Right kidney (tissue), 9 donors: ENCODE measurements around the gene RIPK3.
"Not testable (repeated sequence)": the region's sequence is repeated elsewhere in the genome, so short reads cannot be mapped to it uniquely, and the experiment has no call there.

Source experiments
- DNase-seq: peaks from one replicate; pipeline ENCODE4 v3.0.0-alpha.2; 2016
- long read RNA-seq, 8 donors: transcript quantifications; one replicate each; lab custom pipeline, GENCODE V29; 2026

The RIPK3 gene
- long read RNA-seq, donor 1, partial matches to known transcripts, result 0 of 2 reads
- long read RNA-seq, donor 1, other reads (novel, unspliced or antisense), result 0 of 2 reads
- long read RNA-seq, donor 2, result 0 reads
- long read RNA-seq, donor 3, partial matches to known transcripts, result 0 of 1 reads
- long read RNA-seq, donor 3, other reads (novel, unspliced or antisense), result 0 of 1 reads
- long read RNA-seq, donor 4, partial matches to known transcripts, result 0 of 1 reads
- long read RNA-seq, donor 4, other reads (novel, unspliced or antisense), result 0 of 1 reads
- long read RNA-seq, donor 5, partial matches to known transcripts, result 0 of 2 reads
- long read RNA-seq, donor 5, other reads (novel, unspliced or antisense), result 0 of 2 reads
- long read RNA-seq, donor 6, result 0 reads
- long read RNA-seq, donor 7, result 0 reads
- long read RNA-seq, donor 8, result 0 reads

GRCh38 chr14:24339284-24340151 lies at the start of gene RIPK3:
Gene RIPK3 (minus strand): TSS chr14:24339991. CDS start chr14:24339826, 165 bp downstream.
- DNase-seq, result peak; percentile 60

- no peak for DNase-seq
Observed at GRCh38 chr14:24389226-24389848, 49.5 kb upstream of the RIPK3 start.

- DNase-seq, result no peak
Observed at GRCh38 chr14:24388474-24389179, 48.8 kb upstream of the RIPK3 start.

- DNase-seq, result not testable (repeated sequence)
Observed at GRCh38 chr14:24387579-24387978, 47.8 kb upstream of the RIPK3 start.

- DNase-seq, result no peak
Observed at GRCh38 chr14:24387009-24387345, 47.2 kb upstream of the RIPK3 start.

GRCh38 chr14:24385524-24385923 lies 45.7 kb upstream of the RIPK3 start:
- no peak for DNase-seq

- DNase-seq, result no peak
Observed at GRCh38 chr14:24384169-24384568, 44.4 kb upstream of the RIPK3 start.

- no peak for DNase-seq
Observed at GRCh38 chr14:24382064-24382371, 42.2 kb upstream of the RIPK3 start.

GRCh38 chr14:24381363-24382063 lies 41.7 kb upstream of the RIPK3 start:
- no peak for DNase-seq

- no peak for DNase-seq
Observed at GRCh38 chr14:24379907-24380730, 40.3 kb upstream of the RIPK3 start.

- DNase-seq, result no peak
Observed at GRCh38 chr14:24378981-24379906, 39.5 kb upstream of the RIPK3 start.

GRCh38 chr14:24378327-24378726 lies 38.5 kb upstream of the RIPK3 start:
- no peak for DNase-seq

GRCh38 chr14:24377657-24378056 lies 37.9 kb upstream of the RIPK3 start:
- no peak for DNase-seq

- DNase-seq, result no peak
Observed at GRCh38 chr14:24377126-24377525, 37.3 kb upstream of the RIPK3 start.

- DNase-seq, result no peak
Observed at GRCh38 chr14:24376448-24377070, 36.8 kb upstream of the RIPK3 start.

- no peak for DNase-seq
Observed at GRCh38 chr14:24372701-24373416, 33.1 kb upstream of the RIPK3 start.

- not testable (repeated sequence) for DNase-seq
Observed at GRCh38 chr14:24371605-24372004, 31.8 kb upstream of the RIPK3 start.

- no peak for DNase-seq
Observed at GRCh38 chr14:24370748-24371147, 31.0 kb upstream of the RIPK3 start.
